HG03378 (cell line): ENCODE results near the gene MAPT.
"Not testable (repeated sequence)": the region's sequence is repeated elsewhere in the genome, so short reads cannot be mapped to it uniquely, and the experiment has no call there.

Experiments
- ATAC-seq: cut with Tn5 transposase; IDR thresholded peaks from one replicate; pipeline ENCODE4 v1.9.1; 2021; ENCODE audit warnings: mild to moderate bottlenecking, moderate library complexity; ENCODE audit not compliant: unreplicated experiment

MAPT gene

DNA sequence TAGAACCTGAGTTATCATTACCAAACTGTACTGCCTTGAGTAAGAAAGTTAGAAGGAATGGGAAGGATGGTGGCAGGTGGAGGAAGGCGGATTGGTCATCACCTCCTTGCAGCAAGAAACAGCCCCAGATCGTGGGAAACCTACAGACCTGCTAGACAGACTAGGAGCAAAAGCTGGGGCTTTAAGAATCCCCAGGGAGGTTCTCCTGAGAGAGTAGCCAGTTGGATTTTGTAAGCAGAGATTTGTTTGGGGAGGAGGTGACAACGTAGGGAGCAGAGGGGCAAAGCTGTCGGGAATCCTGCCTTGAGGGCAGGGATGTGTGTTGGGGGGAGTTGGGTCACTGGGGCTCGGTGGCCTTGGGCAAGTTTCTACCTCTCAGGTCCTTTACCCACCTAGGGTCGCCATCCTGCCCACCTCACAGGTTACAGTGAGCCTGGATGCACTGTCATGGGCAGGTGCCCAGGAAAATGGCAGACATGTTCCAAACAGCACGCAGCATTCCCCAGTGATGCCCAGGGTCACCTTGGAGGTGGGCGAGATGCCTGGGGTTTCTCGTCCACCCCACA, 55.5 kb downstream of the MAPT start:
- ATAC-seq: no peak

DNA sequence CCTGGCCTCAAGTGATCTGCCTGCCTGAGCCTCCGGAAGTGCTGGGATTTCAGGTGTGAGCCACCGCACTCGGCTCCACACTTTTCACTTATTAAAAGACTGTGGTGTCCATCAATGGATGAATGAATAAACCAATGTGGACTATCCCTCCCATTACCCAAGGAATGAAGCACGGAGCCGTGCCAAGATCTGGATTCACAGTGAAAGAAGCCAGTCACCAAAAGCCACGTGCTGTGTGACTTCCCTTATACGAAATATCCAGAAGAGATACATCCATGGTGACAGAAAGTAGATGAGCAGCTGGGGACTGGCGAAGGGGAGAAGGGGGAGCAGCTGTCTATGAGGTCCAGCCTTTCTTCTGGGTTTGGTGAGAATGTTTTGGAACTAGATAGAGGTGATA, 56.5 kb downstream of the MAPT start:
- ATAC-seq: no peak

DNA sequence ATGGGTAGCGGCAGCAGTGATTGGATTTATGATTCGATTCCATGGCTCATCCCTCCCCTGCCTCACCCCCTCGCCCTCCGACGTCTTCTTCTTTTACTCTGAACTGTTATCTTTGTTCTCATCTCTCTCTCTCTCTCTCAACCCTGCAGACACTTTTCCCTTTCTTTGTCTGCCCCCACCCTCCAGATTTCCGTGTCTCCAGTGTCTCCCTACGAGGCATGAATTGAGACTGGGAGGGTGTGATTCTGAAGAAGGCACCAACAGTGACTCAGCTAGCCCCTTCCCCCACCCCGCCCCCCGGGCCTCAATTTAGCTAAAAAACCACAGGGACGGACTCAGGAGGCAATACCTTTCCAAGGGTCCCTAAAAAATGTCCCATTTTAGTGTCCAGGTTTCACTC, 57.0 kb downstream of the MAPT start:
- no peak for ATAC-seq

DNA sequence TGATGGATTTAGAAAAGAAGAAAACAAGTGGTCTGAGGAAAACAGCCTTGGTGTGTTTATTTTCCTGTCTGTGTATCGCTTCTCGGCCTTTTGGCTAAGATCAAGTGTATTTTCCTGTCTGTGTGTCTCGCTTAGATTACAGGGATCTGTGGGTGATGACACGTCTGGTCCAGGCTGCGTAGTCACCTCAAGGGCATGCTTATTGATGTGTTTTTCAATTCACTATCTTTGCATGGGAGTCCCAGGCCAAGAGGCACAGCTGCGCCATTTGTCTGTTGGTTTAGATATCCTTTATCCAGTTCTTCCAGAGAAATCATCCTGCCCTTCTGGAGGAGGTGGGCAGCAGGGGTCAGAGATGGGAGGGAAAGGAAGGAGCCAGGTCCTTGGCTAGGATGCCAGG, 57.6 kb downstream of the MAPT start:
- ATAC-seq: no peak

DNA sequence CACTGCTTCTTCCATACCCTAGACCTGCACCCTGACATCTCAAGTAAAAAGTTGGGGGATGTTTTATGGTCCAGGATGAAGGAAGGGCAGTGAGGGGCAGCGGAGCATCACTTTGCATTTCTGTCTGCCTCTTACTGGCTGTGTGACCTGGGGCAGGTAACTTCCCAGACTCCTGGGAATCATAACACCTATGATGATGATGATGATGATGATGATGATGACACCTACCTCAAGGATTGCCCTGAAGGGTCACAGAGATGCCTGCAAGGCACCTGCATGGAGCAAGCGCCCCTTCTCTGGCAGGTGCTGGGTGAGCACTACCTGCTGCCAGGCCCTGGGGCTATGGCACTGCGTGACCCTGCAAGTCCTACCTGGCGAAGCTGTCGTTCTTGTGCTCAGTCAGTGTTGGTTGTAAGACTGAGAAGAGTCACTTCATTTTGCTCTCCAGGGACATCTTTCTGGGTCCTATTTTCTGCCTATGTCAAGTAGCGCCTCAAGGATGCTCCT, 58.5 kb downstream of the MAPT start:
- no peak for ATAC-seq

DNA sequence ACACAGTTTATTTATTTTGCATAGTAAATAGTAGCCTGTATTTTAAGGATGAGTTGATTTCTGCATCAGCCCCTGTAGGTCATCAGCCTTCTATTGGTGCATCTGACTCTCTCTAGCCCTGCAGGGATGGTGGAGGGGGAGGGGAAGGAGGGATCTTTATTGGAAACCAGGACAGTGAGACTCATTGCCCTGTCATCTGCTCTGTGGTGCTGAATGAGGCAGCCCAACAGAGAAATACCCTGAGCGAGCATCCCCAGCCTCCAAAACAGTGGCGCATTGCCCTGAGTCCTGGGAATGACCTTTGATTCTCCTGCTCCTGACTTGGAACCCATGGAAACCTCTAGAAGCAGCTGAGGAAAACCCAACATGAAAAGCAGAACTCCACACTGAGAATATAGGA, 59.2 kb downstream of the MAPT start:
- no peak for ATAC-seq

DNA sequence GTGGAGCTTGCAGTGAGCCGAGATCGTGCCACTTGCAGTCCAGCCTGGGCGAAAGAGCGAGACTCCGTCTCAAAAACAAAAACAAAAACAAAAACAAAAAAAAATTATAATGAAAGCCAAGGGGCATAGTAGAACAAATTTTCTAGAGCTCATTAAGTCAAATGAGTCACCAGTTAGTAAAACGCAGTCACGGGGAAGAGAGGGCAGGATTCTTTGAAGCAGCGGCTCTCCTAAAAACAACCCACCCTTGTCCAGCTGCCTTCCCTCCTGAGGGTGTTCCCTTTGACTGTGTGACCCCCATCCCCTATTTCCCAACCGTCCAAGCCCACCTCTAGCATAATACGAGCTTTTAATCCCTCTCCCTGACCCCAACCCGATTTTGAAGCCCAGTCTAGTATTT, 60.6 kb downstream of the MAPT start:
- ATAC-seq: no peak

DNA sequence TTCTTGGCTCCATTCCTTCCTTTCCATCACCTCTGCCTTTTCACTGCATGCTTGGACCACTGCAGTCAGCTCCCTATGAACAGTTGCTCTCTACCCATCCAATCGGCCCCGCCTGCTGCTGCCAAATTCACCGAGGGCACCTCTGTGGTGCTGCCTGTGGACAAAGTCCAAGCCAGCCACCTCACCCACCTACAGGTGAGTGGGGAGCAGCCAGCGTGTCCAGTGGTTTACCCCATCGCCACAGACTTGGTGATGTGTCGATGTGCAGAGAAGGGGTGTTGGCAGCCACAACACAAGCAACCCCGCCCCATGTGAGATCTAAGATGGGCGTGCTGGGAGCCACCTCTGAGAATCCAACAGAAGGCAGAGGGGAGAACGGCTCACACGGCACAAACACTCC, 61.0 kb downstream of the MAPT start:
- ATAC-seq: no peak

DNA sequence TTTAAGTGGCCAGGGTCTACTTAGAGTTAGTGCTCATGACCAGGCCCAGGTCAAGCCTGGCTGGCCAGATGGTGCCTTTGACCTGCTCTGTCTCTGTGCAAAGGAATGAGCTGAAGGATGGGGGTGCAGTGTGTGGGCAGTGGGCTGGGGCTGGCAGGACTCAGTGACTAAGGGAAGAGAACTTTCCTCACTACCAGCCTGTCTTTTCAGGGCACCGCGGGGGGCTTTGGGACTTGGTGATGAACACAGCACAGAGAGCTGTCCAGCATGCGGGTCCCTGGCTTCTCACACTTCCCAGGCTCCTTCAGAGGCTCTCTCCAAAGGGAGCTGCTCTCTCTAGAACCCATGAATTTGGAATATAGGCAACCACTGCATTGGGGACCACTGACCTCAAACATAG, 61.7 kb downstream of the MAPT start:
- no peak for ATAC-seq

DNA sequence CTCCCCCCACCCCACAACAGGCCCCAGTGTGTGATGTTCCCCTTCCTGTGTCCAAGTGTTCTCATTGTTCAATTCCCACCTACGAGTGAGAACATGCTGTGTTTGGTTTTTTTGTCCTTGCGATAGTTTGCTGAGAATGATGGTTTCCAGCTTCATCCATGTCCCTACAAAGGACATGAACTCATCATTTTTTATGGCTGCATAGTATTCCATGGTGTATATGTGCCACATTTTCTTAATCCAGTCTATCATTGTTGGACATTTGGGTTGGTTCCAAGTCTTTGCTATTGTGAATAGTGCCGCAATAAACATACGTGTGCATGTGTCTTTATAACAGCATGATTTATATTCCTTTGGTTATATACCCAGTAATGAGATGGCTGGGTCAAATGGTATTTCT, 62.4 kb downstream of the MAPT start:
- ATAC-seq: not testable (repeated sequence)

DNA sequence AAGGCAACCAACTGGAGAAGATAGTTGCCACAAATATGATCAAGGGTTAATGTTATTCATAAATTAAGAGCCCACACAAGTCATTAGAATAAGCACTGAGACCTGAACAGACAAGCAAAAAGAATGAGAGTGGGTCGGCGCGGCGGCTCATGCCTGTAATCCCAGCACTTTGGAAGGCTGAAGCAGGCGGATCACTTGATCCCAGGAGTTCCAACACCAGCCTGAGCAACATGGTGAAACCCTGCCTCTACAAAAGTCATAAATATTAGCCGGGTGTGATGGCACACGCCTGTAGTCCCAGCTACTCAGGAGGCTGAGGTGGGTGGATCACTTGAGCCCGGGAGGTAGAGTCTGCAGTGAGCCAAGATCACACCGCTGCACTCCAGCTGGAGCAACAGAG, 64.0 kb downstream of the MAPT start:
- no peak for ATAC-seq

DNA sequence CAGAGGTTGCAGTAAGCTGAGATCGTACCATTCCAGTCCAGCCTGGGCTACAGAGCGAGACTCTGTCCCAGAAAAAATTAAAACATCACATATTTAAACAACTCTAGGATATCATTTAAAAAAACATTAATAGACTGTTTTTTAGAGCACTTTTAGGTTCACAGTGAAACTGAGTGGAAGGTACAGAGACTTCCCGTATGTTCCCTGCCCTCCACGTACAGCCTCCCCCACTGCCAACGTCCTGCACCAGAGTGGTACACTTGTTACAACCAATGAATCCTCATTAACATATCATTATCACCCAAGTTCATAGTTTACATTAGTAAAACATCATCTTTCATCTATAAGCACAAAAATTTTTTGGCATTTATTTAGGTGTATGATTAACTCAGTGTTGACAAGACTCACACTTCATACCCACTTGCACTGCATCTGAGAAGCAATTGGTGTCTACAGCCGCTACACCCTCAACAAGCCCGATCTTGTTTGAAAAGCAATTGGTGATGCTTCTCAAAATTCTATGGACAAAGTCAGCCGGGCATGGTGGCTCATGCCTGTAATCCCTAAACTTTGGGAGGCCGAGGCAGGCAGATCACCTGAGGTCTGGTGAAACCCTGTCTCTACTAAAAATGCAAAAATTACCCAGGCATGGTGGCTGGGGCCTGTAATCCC, 64.8 kb downstream of the MAPT start:
- ATAC-seq: no peak

DNA sequence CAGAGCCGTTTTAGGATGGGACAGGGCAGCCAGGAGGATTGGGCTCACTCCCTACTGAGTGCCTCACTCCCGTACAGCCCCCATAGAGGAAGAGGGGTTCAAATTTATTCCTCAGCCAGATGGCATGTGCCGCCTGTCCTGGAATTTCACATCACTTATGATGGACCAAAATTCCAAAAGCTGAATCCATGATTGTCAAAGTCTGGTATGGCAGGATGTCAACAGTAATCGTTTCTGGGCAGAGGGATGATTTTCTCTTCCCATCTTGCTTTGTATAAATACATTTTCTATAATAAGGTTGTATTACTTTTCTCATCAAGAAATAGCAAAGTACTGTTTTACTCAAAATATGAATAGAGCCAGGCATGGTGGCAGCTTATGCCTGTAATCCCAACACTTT, 66.0 kb downstream of the MAPT start:
- no peak for ATAC-seq

DNA sequence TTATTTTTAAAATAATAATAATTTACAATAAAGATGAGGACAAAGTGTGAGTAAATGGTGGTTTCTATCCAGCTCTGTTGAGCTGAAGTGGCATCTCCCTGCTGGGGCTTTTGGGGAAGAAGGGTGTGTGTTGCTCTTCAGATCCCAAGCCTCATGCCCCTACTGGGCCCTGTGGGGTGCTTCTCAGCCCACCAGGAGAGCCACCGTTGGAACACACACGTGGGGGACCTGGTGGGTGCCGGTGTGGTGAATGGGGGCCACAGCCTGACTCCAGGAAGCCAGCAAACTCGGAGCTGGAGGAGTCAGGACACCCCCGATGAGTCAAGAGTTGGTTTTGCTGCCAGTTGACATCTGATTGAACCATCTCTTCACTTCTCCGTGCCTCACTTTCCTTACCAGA, 66.9 kb downstream of the MAPT start:
- ATAC-seq: no peak

DNA sequence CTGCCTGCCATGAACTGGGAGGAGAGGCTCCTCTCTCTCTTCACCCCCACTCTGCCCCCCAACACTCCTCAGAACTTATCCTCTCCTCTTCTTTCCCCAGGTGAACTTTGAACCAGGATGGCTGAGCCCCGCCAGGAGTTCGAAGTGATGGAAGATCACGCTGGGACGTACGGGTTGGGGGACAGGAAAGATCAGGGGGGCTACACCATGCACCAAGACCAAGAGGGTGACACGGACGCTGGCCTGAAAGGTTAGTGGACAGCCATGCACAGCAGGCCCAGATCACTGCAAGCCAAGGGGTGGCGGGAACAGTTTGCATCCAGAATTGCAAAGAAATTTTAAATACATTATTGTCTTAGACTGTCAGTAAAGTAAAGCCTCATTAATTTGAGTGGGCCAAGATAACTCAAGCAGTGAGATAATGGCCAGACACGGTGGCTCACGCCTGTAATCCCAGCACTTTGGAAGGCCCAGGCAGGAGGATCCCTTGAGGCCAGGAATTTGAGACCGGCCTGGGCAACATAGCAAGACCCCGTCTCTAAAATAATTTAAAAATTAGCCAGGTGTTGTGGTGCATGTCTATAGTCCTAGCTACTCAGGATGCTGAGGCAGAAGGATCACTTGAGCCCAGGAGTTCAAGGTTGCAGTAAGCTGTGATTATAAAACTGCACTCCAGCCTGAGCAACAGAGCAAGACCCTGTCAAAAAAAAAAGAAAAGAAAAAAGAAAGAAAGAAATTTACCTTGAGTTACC, 68.0 kb downstream of the MAPT start:
- no peak for ATAC-seq

DNA sequence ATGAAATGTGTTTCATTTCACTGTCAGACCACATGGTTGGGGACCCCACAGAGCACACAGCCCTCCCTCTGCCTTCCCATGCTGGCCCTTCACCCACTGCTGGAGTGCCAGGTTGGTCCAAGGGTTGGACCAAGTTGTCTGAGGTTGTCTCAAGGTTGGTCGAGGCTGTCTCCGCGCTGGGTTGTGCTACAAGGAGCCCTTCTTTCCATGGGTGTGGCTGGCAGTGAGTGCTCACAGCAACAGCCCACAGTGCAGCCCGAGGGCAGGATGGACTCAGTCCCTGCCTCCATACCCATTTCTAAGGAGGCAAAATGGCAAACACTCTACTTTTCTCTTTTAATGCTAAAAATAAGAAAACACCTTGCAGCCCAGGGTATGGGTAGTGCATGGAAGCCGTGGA, 68.9 kb downstream of the MAPT start:
- ATAC-seq: no peak

DNA sequence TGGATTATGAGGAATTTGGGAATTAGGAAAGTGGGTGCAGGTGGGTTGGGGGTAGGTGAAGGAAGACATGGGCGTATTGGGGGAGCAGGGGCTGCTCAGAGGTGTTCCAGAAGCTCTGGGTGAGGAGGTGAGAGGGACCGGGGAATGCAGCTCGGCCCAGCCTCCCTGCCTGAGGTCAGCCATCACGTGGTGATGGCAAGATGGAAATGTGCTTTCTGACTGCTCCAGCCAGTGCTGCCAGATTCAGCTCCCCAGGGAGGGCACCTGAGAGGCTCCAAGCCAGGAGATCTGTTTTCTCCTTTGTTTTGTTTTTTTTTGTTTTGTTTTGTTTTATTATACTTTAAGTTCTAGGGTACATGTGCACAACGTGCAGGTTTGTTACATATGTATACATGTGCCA, 69.5 kb downstream of the MAPT start:
- ATAC-seq: no peak

DNA sequence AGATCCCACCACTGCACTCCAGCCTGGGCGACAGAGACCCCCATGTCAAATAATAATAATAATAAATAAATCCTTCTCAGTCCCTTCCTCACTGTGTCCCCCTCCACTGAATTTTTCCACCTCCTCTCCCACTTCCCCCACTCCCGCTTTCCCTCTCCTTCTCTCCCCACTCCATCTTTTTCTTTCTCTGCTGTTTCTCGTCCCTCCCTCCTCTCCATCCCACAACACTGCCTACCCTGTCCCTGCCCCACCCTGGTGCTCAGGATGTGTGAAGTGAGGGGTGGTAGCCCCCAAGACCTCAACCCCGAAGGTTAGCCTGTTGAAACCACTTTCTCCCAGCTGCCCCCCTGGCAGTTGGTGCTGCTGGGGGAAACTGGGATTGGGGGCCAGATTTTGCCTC, 70.3 kb downstream of the MAPT start:
- ATAC-seq: no peak

DNA sequence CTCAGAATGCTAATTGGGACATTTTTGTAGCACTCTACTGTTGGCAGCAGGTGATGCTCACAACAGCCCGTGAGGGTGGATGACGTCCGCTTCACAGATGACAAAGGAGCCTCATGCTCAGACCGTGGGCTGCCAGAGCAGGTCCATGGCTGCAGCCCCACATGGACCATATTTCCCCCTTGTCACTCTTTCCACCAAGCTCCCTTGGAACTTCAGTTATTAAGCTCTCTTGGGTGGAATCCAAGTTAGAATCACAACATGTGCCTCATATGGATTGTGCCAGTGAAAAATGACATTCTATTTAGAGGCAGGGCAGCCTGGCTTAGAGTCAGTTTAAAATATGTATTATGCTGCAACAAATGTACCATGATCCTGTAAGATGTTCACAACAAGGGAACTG, 71.5 kb downstream of the MAPT start:
- ATAC-seq: no peak

DNA sequence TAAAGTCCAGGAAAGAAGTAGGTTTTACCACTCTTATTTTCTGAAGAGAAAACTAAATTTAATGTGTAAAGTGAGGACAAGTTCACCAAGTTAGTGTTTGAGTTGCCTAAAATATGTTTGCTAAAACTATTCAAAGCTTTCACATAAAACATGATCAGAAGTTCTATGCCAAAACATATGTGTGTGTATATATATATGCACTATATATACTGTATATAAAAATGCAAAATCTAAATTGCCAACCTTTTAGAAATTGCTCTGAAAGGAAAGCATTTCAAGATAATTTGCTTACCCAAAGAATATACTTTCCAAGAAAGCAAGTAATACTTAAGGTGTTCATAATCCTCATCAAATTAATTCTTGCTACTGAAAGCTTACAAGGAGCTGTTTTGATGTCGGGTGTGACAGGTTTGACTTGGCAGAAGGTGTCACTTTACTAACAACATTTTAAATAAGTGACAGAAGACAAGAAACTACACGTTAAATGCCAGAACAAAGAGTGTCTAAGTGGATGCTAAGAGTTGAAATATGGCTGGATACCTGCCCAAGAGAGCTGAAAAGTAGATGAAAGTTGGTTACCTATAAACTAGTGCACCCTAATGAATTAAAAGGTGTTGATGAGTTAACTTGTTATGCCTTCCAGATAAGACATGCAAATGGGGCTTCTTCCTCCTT, 72.4 kb downstream of the MAPT start:
- ATAC-seq: no peak

DNA sequence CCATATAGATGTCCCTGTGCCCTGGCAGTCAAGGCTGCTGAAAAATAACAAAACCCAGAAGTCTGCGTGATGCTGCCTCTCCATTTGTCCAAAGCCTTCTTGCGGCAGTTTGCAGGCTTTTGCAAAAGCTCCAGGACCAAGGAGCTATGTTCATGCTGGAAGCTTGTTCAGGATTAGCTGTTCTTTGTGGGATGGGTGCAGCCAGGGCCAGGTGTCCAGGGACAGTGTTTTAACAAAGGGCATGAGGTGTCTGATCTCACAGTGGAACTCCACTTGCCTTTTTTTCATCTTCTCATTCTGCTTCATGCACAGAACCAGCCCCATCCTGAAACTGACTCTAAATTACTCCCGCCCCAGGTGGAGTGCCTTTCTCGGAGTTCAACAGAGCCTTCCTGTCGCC, 73.0 kb downstream of the MAPT start:
- no peak for ATAC-seq

DNA sequence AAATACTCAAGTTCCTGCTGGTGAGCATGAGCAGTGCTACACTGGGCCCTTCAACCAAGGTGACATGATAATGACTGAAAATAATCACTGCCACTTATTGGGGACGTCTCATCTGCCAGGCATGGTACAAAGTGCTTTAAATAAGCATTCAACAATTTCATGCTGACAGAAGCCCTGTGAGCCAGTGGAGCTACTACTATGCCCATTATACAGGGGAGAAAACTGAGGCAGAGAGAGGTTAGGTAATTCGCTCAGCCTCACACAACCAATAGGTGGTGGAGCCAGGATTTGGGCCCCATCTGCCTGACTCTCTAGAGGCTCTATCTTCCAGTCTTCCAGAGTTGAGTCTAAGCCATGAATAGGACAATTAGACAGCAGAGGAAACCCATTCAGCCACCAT, 74.4 kb downstream of the MAPT start:
- ATAC-seq: no peak
